Renal pelvis (tissue), 4 donors: Measurements from ENCODE around the gene GUCD1. TPM values are rescaled to one million over a fixed set of nuclear protein-coding genes. Genes with fewer than 3 reads are reported as not detected.
"Not testable (repeated sequence)": the region's sequence is repeated elsewhere in the genome, so short reads cannot be mapped to it uniquely, and the experiment has no call there.

Experiments used
- DNase-seq: peaks from one replicate; pipeline ENCODE4 v3.0.0-alpha.2; 2013
- polyA plus RNA-seq, 3 donors: library from polyadenylated mRNA; unstranded; fragments of 120-200 nt; gene quantifications; one replicate each; pipeline ENCODE4 v1.2.1, GENCODE V29; 2013; ENCODE audit not compliant: insufficient read length in 3 of 3

Gene GUCD1
- polyA plus RNA-seq, 3 donors, result 89.2 to 95.4 (median 91.4) TPM

- no peak for DNase-seq
These were observed 14.5 kb downstream of the GUCD1 start for GRCh38 chr22:24540470-24540869.

DNA sequence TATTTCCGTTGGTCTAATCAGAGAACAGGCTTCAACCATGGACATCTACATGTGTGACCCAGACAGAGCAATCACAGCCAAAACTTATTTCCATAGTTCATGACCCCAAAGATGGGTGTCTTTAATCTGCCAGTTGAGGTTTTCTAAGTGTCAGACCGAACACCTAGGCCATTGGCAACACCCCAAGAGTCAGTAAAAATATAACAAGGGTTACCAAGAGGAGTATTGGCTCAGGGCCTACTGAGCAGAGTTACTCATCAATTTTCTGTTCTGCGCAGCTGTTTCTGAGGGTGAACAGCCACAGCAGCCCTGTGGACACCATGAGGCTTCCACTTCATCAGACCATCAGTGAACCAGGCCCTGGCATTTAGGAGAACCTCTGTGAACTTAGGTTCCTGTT lies 18.8 kb downstream of the GUCD1 start:
- DNase-seq, result no peak

DNA sequence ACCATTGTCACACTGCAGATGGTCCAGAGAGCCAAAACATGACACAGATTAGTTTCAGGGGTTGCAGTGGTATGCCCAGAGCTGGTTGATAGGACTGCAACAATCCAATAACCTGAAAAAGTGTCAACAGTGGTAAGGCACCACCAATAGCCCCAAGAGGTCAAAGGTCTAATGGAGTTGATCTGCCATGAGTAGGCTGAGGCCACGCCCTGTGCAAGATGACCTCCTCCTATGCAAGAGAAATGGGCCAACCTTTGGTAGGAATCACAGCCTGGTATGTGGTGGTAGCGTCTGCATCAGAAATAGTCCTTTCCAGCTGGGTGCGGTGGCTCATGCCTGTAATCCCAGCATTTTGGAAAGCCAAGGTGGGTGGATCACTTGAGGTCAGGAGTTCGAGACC lies 19.6 kb downstream of the GUCD1 start:
- no peak for DNase-seq

GRCh38 chr22:24532075-24532474 lies 22.9 kb downstream of the GUCD1 start:
- DNase-seq, result no peak

DNA sequence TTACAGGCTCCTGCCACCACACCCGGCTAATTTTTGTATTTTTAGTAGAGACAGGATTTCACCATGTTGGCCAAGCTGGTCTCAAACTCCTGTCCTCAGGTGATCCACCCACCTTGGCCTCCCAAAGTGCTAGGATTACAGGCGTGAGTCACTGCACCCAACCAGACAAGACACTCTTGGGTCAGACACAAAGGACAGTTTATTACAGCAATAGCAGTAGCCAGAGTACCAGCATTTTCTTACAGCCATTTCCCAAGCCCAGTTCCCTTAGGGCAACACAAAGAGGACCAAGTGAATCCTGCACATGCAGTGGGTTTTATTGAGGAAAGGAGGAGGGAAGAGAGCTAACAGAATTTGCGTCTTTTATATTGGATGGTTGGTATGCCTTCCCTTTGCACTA lies 24.0 kb downstream of the GUCD1 start:
- DNase-seq, result not testable (repeated sequence)

- no peak for DNase-seq
These were observed 25.0 kb downstream of the GUCD1 start for GRCh38 chr22:24529898-24530297.

DNA sequence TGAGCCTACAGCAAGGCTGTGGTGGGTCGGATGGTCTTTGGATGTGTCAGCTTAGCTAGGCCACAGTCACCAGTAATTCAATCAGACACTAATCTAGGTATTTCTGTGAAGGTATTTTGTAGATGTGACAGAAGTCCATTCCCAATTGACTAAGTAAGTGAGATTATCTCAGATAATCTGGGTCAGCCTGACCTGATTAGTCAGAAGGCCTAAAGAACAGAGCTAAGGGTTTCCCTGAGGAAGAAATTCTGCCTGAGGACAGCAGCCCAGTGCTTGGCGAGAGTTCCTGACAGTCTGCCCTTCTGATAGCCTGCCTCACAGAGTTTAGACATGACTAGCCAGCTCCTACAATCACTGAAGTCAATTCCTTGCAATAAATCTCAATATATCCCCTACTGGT lies 28.7 kb downstream of the GUCD1 start:
- no peak for DNase-seq

DNA sequence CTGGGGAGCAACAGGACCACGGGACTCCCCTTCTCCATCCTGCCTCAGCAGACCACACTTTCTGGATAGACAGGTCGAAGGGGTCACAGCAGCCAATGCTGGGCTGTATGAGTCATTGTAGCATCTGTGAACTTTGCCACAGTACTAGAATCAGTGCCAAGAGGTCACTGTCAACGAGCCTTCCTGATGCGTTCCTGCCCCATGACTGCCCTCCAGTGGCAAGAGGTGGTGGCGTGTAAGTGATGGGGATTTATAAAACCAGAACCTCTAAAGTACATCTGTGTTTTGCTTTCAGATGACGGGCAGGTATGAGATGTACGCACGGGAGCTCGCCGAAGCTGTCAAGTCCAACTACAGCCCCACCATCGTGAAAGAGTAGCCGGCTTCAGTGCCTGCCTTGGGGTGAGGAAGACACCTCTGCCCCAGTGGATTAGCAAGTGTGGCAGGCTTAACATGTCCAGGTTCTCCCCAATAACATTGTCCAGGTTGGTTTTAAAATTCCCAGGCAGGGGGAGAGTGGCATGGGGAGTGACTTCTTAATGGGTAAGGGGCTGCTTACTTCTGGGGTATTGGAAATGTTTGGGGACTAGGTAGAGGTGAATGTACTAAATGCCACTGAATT lies 29.4 kb downstream of the GUCD1 start:
- DNase-seq, result peak; percentile 46

DNA sequence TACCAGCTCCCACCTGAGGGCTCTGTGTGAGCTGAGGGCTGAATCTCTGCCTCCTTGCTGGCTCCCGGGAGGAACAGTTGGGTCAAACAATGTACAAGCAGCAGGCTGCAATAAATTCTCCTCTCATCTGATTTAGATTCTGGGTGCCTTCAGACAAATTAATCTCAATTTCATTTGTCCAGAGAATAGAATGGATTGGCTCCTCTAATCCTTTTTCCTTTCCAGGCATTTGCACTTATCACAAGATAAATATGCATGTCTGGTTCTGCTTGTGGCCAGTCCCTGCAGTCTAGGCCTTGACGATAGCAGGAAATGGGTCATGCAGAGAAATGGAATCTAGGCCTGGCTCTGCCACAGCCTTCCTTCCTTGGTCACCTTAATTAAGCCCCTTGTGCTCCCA lies 31.1 kb downstream of the GUCD1 start:
- no peak for DNase-seq

GRCh38 chr22:24521791-24522245 lies 33.1 kb downstream of the GUCD1 start:
- DNase-seq, result peak; percentile 74

DNA sequence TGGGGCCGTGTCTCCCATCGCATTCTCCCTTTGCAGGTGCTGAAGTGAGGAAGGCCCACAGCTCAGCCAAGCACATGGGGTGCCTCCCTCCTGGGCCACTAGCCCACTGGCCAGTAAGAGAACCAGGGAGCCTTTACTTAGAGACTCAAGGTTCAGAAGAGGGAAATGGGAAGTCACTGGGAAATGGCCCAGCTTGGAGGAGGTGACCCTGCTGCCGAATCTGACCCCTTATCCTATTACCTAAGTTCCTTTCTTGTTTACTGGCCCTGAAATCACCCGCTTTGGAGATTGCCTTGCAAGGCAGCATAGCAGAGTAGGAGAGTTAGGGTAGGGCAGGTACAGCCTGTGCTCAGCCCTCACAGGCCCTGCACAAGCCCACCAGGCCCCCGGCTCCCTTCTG lies 35.4 kb downstream of the GUCD1 start:
- DNase-seq, result no peak

- DNase-seq, result no peak
These were observed 36.0 kb downstream of the GUCD1 start for GRCh38 chr22:24518771-24519485.

DNA sequence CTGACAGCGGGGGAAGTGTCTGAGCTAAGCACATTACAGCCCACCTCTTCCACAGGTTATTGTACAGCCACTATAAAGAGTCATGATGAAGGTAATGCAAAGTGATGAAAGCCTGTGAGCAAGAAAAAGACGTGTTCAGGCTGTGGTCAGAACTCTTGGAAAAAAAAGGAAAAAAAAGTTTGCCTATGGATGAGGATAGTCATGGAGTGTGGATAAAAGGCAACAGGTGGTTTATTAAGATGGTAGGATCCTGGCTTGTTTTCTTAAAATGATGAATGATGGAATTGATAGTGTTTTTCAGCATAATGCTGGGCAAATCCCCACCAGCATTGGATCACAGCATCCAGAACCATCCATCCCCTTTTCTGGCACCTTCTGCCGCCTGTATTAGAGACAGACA lies 36.7 kb downstream of the GUCD1 start:
- DNase-seq, result no peak

GRCh38 chr22:24517446-24517845 lies 37.5 kb downstream of the GUCD1 start:
- DNase-seq, result no peak

DNA sequence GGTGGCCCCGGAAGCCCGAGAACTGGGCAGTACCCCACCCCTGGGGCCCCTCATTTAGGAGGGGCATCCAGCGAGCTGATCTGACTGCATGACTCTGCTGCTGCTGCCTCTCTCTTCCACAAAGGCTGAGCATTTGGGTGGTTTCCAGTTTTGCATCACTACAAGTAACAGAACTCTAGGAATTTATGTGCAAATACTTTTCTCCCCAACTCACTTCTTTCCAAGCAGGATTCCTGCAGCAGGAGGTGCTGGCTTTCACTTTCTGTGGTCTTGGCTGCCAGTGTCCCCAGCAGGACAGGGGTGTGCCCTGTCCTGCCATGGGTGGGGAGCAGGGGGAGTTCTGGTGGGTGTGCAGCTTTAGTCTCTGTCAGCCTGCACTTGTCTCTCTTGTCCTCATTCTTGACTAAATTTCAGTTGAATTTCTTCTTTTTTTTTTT lies 38.6 kb downstream of the GUCD1 start:
- peak; percentile 58 for DNase-seq

GRCh38 chr22:24515027-24515338 lies 40.0 kb downstream of the GUCD1 start:
- no peak for DNase-seq

DNA sequence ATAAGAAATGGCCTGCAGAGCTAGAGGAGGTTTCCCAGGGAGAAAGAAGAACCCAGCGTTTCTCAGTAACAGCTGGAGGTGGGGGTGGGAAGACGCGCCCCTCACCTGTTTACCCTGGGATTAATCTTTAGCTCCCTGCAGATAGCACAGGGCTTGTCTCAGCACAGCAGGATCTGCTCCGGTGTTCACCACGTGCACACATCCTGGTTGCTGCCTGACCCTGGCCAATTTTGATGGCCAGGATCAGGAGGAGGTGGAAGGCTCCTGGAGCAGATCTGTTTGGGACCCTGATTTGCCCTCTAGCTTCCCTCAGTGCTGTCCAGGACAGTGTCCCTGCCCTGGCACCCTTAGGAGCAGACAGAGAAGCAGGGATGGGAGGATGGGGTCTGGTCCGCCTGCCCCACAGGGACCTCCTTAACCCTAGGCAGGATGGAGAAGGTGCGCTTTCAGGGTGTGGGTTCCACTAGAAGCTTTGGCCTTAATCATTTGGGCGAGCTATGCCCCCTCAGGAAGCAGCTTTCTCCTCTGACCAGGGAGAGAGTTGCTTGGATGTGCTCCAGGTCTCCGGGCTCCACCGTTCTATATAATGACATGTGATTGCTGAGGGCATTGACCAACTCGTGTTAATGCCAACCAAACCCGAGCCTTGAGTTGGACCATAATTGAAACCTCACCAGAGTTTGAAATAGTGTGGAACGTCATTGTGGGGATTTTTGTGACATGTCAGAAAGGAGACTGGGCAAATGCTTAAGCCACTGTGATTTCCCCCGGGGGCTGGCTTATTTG lies 40.5 kb downstream of the GUCD1 start:
- no peak for DNase-seq

GRCh38 chr22:24513378-24514240 lies 41.3 kb downstream of the GUCD1 start:
- DNase-seq, result no peak

DNA sequence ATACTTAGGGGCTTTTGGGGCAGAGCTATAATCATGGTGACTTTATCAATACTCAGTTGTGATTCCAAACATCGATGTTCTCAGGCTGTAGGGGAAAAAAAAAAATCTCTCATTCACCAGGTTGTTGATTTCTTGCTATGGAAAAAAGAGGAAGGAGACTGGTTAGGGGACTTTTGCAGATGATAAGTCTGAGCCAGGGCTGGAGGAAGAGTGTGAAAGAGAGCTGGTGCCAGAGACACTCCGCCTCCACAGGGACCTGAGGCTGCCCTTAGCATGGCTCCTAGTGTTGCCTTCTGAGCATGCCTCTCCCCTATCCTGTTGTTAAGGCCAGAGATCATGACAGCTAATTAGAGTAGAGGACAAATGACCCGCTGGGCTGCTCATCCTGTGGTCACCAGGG lies 42.9 kb downstream of the GUCD1 start:
- no peak for DNase-seq

DNA sequence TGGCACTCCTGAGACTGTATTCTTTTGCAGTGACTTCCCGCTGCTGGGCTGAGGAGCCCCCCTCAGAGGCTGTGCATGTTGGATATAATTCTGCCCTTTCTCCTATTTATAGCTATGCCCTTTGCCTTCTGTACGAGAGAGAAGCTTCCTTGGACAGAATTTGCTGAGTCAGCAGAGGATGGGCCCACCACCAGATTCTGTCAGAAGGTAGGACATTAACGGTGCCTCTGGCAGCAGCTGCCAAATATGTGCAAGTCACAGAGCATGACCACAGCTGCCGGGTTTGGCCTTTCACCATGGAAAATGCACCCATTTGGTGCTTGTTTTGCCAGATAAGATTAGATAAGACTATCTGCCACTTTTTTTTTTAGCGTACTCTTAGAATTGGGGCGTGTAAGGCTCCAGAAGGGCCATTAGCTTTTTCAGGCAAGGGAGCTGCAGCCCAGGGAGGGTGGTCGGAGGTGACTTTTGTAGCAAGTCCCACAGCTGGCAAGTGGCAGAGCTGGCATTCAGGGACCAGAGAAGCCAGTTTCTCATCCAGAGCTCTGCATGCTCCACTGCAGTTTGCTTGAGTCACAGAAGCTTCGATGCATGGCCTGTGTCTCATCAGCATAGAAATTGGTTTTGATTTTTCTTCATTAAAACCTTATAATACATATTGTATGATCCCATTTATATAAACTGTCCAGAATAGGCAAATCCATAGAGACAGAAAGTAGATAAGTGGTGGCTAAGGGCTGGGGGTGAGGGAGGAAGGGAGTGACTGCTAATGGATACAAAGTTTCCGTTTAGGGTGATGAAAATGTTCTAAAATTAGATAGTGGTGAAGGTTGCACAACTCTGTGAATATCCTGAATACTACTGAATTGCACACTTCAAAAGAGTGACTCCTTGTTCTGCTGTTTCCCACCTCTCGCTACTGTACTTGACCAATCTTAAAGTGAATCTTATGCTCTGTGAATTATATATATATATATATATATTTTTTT lies 44.0 kb downstream of the GUCD1 start:
- no peak for DNase-seq

GRCh38 chr22:24507716-24508115 lies 47.2 kb downstream of the GUCD1 start:
- no peak for DNase-seq
